Astrocyte (in vitro differentiated cells and primary cell): Measurements from ENCODE around the gene OR5AR1. TPM values are rescaled to one million over a fixed set of nuclear protein-coding genes. Genes with fewer than 3 reads are reported as not detected.

ENCODE experiments used
- DNase-seq: peaks from one replicate; pipeline ENCODE4 v3.0.0-alpha.2; 2010; ENCODE audit warnings: low read depth
- FAIRE-seq: peaks from 2 replicates; lab custom pipeline; 2011; peaks lifted over from hg19 to GRCh38; lab: Jason Lieb, UNC
- H2AFZ ChIP-seq: 2 replicates; pipeline ENCODE4 v1.6.0; 2012; ENCODE audit warnings: low read depth, low read length, inconsistent platforms
- H3K27ac ChIP-seq: 2 replicates; pipeline ENCODE4 v1.5.1; 2011; ENCODE audit warnings: low read depth, low read length, inconsistent platforms
- H3K27me3 ChIP-seq: 2 replicates; pipeline ENCODE4 v1.6.0; 2011; ENCODE audit warnings: low read length, inconsistent platforms; ENCODE audit not compliant: insufficient read depth
- H3K36me3 ChIP-seq: 2 replicates; pipeline ENCODE4 v1.5.1; 2011; ENCODE audit warnings: low read length, inconsistent platforms; ENCODE audit not compliant: insufficient read depth
- H3K4me1 ChIP-seq: 2 replicates; pipeline ENCODE4 v1.5.1; 2011; ENCODE audit warnings: low read length, inconsistent platforms; ENCODE audit not compliant: insufficient read depth
- H3K4me2 ChIP-seq: 2 replicates; pipeline ENCODE4 v1.6.0; 2012; ENCODE audit warnings: low read length, inconsistent platforms
- H3K4me3 ChIP-seq: 2 replicates; pipeline ENCODE4 v1.5.1; 2011; ENCODE audit warnings: low read depth, mild to moderate bottlenecking, low read length, inconsistent platforms; ENCODE audit not compliant: insufficient read depth
- H3K79me2 ChIP-seq: 2 replicates; pipeline ENCODE4 v1.6.0; 2012; ENCODE audit warnings: mild to moderate bottlenecking, low read length, inconsistent platforms; ENCODE audit not compliant: insufficient read depth
- H3K9ac ChIP-seq: 2 replicates; pipeline ENCODE4 v1.6.0; 2012; ENCODE audit warnings: mild to moderate bottlenecking, low read length, inconsistent platforms
- H3K9me3 ChIP-seq: 2 replicates; pipeline ENCODE4 v1.5.1; 2012; ENCODE audit warnings: low read depth, mild to moderate bottlenecking, low read length, inconsistent platforms; ENCODE audit not compliant: insufficient read depth
- H4K20me1 ChIP-seq: 2 replicates; pipeline ENCODE4 v1.6.0; 2012; ENCODE audit warnings: low read length, inconsistent platforms; ENCODE audit not compliant: insufficient read depth
- H3K27ac Mint-ChIP-seq: one replicate; pipeline ENCODE4 v1.8.0; 2021; ENCODE audit warnings: mild to moderate bottlenecking, mixed read lengths; ENCODE audit not compliant: unreplicated experiment
- H3K27me3 Mint-ChIP-seq: one replicate; pipeline ENCODE4 v1.8.0; 2021; ENCODE audit warnings: low read depth, mixed read lengths; ENCODE audit not compliant: unreplicated experiment
- H3K36me3 Mint-ChIP-seq: one replicate; pipeline ENCODE4 v1.8.0; 2021; ENCODE audit warnings: low read depth, mixed read lengths; ENCODE audit not compliant: unreplicated experiment
- H3K4me1 Mint-ChIP-seq: one replicate; pipeline ENCODE4 v1.8.0; 2021; ENCODE audit warnings: low read depth, mixed read lengths; ENCODE audit not compliant: unreplicated experiment
- H3K4me3 Mint-ChIP-seq: one replicate; pipeline ENCODE4 v1.8.0; 2021; ENCODE audit warnings: mild to moderate bottlenecking, moderate library complexity, mixed read lengths; ENCODE audit not compliant: unreplicated experiment
- H3K9me3 Mint-ChIP-seq: one replicate; pipeline ENCODE4 v1.8.0; 2021; ENCODE audit warnings: mild to moderate bottlenecking, mixed read lengths; ENCODE audit not compliant: unreplicated experiment
- EZH2 ChIP-seq: IDR thresholded peaks from 2 replicates; pipeline ENCODE4 v1.6.1; 2012; ENCODE audit warnings: mild to moderate bottlenecking, low read length, inconsistent platforms; ENCODE audit not compliant: insufficient read depth
- total RNA-seq: library from RNA; stranded (reverse); gene quantifications from 2 replicates; pipeline ENCODE4 v1.2.1, GENCODE V29; 2021
- TF ChIP-seq, protein P1 (sequence below): IDR thresholded peaks from 2 replicates; pipeline ENCODE4 v1.5.1; 2011; ENCODE audit warnings: low read depth, mild to moderate bottlenecking, inconsistent platforms, low read length, moderate library complexity; ENCODE audit not compliant: insufficient read depth

OR5AR1 gene
- total RNA-seq, 1 donor from 2014 or later, result not detected

- Histone ChIP-seq H3K4me3 (no peak within 1 kb of the TSS), H3K27ac (no peak within 1 kb of the TSS), H3K4me1 (no peaks in the 10 kb centered on the region), H3K27me3 (no peaks in the 10 kb centered on the region), H3K4me2 (no peak within 1 kb of the TSS), H4K20me1 (no peaks in the 10 kb centered on the region), H2AFZ (no peak within 1 kb of the TSS), H3K79me2 (no peaks in the 10 kb centered on the region), H3K9me3 (no peaks in the 10 kb centered on the region), H3K36me3 (no peaks in the 10 kb centered on the region), H3K9ac (no peak within 1 kb of the TSS)
- Mint-ChIP-seq H3K4me1 (no peaks in the 10 kb centered on the region), H3K27ac (no peak within 1 kb of the TSS), H3K36me3 (no peaks in the 10 kb centered on the region), H3K4me3 (no peak within 1 kb of the TSS), H3K27me3 (no peaks in the 10 kb centered on the region), H3K9me3 (no peaks in the 10 kb centered on the region)
- DNase-seq (no peak), FAIRE-seq (no peak)
- TF ChIP-seq, protein P1, sequence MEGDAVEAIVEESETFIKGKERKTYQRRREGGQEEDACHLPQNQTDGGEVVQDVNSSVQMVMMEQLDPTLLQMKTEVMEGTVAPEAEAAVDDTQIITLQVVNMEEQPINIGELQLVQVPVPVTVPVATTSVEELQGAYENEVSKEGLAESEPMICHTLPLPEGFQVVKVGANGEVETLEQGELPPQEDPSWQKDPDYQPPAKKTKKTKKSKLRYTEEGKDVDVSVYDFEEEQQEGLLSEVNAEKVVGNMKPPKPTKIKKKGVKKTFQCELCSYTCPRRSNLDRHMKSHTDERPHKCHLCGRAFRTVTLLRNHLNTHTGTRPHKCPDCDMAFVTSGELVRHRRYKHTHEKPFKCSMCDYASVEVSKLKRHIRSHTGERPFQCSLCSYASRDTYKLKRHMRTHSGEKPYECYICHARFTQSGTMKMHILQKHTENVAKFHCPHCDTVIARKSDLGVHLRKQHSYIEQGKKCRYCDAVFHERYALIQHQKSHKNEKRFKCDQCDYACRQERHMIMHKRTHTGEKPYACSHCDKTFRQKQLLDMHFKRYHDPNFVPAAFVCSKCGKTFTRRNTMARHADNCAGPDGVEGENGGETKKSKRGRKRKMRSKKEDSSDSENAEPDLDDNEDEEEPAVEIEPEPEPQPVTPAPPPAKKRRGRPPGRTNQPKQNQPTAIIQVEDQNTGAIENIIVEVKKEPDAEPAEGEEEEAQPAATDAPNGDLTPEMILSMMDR, result no peak
These were observed 21.1 kb upstream of the OR5AR1 start, which contains the start of gene OR5AP2 for GRCh38 chr11:56642339-56642738. TSS of gene OR5AP2 (minus strand) at chr11:56642439. CDS start at chr11:56642439, 0 bp downstream.

GRCh38 chr11:56659755-56660154 is 3.7 kb upstream of the OR5AR1 start:
- no peak overlapping the region for H3K27ac ChIP-seq
- H3K4me2 ChIP-seq, result no peak overlapping the region
- Mint-ChIP-seq H3K36me3 (no peaks in the 10 kb centered on the region), H3K4me1 (no peaks in the 10 kb centered on the region), H3K4me3 (no peak overlapping the region), H3K27me3 (peaks cover 4% of the 10 kb centered on the region), H3K27ac (no peak overlapping the region), H3K9me3 (peaks cover 2% of the 10 kb centered on the region)
- no peaks in the 10 kb centered on the region for H3K4me1 ChIP-seq
- H2AFZ ChIP-seq, result no peak overlapping the region
- H3K27me3 ChIP-seq, result no peaks in the 10 kb centered on the region
- DNase-seq (no peak), FAIRE-seq (no peak)
- no peaks in the 10 kb centered on the region for H4K20me1 ChIP-seq
- no peak for TF ChIP-seq EZH2
- TF ChIP-seq, protein P1, result no peak
- no peak overlapping the region for H3K9ac ChIP-seq
- H3K9me3 ChIP-seq, result no peaks in the 10 kb centered on the region
- H3K4me3 ChIP-seq, result no peak overlapping the region
- H3K36me3 ChIP-seq, result no peaks in the 10 kb centered on the region
- no peaks in the 10 kb centered on the region for H3K79me2 ChIP-seq

GRCh38 chr11:56670984-56671383 is 7.5 kb downstream of the OR5AR1 start:
- FAIRE-seq, result no peak
- Mint-ChIP-seq H3K36me3 (no peaks in the 10 kb centered on the region), H3K9me3 (peaks cover 2% of the 10 kb centered on the region), H3K4me3 (no peak overlapping the region), H3K4me1 (no peaks in the 10 kb centered on the region), H3K27ac (no peak overlapping the region), H3K27me3 (peaks cover 2% of the 10 kb centered on the region)
- Histone ChIP-seq H3K9me3 (peaks cover 3% of the 10 kb centered on the region), H3K4me3 (no peak overlapping the region), H3K27ac (no peak overlapping the region), H3K79me2 (no peaks in the 10 kb centered on the region), H2AFZ (no peak overlapping the region), H4K20me1 (no peaks in the 10 kb centered on the region), H3K9ac (no peak overlapping the region), H3K4me2 (no peak overlapping the region), H3K36me3 (no peaks in the 10 kb centered on the region), H3K27me3 (no peaks in the 10 kb centered on the region), H3K4me1 (no peaks in the 10 kb centered on the region)
- TF ChIP-seq, protein P1, result no peak
- no peak for TF ChIP-seq EZH2
- no peak for DNase-seq
